MCF 10A (cell line): Measurements from ENCODE around the gene DDX10. TPM values are rescaled to one million over a fixed set of nuclear protein-coding genes. Genes with fewer than 3 reads are reported as not detected.

Experiments used
- BruUV-seq: library from RNA; stranded (reverse); fragments of 400-500 nt; replicated peaks from 2 replicates; lab custom pipeline; 2021; lab: Mats Ljungman, UMichigan
- CTCF ChIA-PET: fragments of 300-600 bp; sonication (Branson Sonifier 250); formaldehyde crosslinking; extraction: SDS; loops from one replicate; lab custom pipeline; 2021; ENCODE audit warnings: antibody characterized with exemption, inconsistent platforms; lab: Yijun Ruan, JAX
- POLR2A ChIA-PET: fragments of 300-600, 350-650 bp; sonication (Branson Sonifier 250); formaldehyde crosslinking; extraction: SDS; loops from one replicate; lab custom pipeline; 2020; ENCODE audit warnings: antibody characterized with exemption, inconsistent platforms; lab: Yijun Ruan, JAX
- DNase-seq: peaks from one replicate; pipeline ENCODE4 v3.0.0-alpha.2; 2018; ENCODE audit not compliant: unreplicated experiment
- H3K27ac Mint-ChIP-seq: one replicate; pipeline ENCODE4 v1.8.0; 2022; ENCODE audit warnings: mild to moderate bottlenecking, low read depth, mixed read lengths; ENCODE audit not compliant: unreplicated experiment
- H3K27me3 Mint-ChIP-seq: one replicate; pipeline ENCODE4 v1.8.0; 2022; ENCODE audit warnings: mixed read lengths; ENCODE audit not compliant: insufficient read depth, unreplicated experiment
- H3K36me3 Mint-ChIP-seq: one replicate; pipeline ENCODE4 v1.8.0; 2022; ENCODE audit warnings: mild to moderate bottlenecking, moderate library complexity, mixed read lengths; ENCODE audit not compliant: insufficient read depth, unreplicated experiment
- H3K4me1 Mint-ChIP-seq: one replicate; pipeline ENCODE4 v1.8.0; 2022; ENCODE audit warnings: mixed read lengths; ENCODE audit not compliant: insufficient read depth, unreplicated experiment
- H3K4me3 Mint-ChIP-seq: one replicate; pipeline ENCODE4 v1.8.0; 2022; ENCODE audit warnings: mild to moderate bottlenecking, moderate library complexity, mixed read lengths; ENCODE audit not compliant: unreplicated experiment
- H3K9me3 Mint-ChIP-seq: one replicate; pipeline ENCODE4 v1.8.0; 2022; ENCODE audit warnings: mixed read lengths; ENCODE audit not compliant: unreplicated experiment
- CTCF ChIP-seq: fragments of 200-600 bp; IDR thresholded peaks from one replicate; pipeline ENCODE4 v1.8.0; 2022; ENCODE audit warnings: antibody characterized with exemption, mild to moderate bottlenecking; ENCODE audit not compliant: unreplicated experiment
- intact Hi-C: fragments of 100-400 bp; cut with micrococcal nuclease; formaldehyde crosslinking; loops from 2 replicates; pipeline ENCODE4 v1.14.1; 2022
- total RNA-seq: library from RNA; stranded (reverse); gene quantifications from 2 replicates; pipeline ENCODE4 v1.2.3, GENCODE V29; 2022

Gene DDX10
- total RNA-seq, 1 experiment from 2014 or later, result 113 TPM

- Mint-ChIP-seq H3K9me3 (no peaks in the 10 kb centered on the region), H3K4me3 (no peak overlapping the region), H3K4me1 (peaks cover 14% of the 10 kb centered on the region), H3K27ac (no peak overlapping the region), H3K36me3 (no peaks in the 10 kb centered on the region), H3K27me3 (no peaks in the 10 kb centered on the region)
- ChIA-PET POLR2A (no interaction called here), CTCF (no interaction called here)
- DNase-seq, result no peak
- BruUV-seq, result no TSS peak
- intact Hi-C loops, result no loop called here
- no peak for TF ChIP-seq CTCF
These were observed 46.3 kb upstream of the DDX10 start for GRCh38 chr11:108618529-108618928.

- ChIA-PET CTCF (interaction anchor here (0.5 to 1.0 kb wide), 5 partner anchors 65 to 1540 kb away, joined by 3 to 4 read pairs (median 3); no protein-coding TSS in a partner anchor), POLR2A (no interaction called here)
- Mint-ChIP-seq H3K27ac (no peak overlapping the region), H3K9me3 (no peaks in the 10 kb centered on the region), H3K27me3 (no peaks in the 10 kb centered on the region), H3K4me1 (peaks cover 14% of the 10 kb centered on the region), H3K4me3 (no peak overlapping the region), H3K36me3 (no peaks in the 10 kb centered on the region)
- DNase-seq, result peak; percentile 8
- no TSS peak for BruUV-seq
- no peak for TF ChIP-seq CTCF
- intact Hi-C loops, result no loop called here
These were observed 43.7 kb upstream of the DDX10 start for GRCh38 chr11:108620958-108621772.

- CTCF ChIA-PET, result interaction anchor here (0.6 to 1.0 kb wide), 4 partner anchors 24 to 1539 kb away, joined by 3 read pairs; no protein-coding TSS in a partner anchor
- BruUV-seq, result no TSS peak
- H3K27ac Mint-ChIP-seq, result no peak overlapping the region
- intact Hi-C loops, result no loop called here
- H3K4me1 Mint-ChIP-seq, result peaks cover 6% of the 10 kb centered on the region
- no peaks in the 10 kb centered on the region for H3K27me3 Mint-ChIP-seq
- H3K9me3 Mint-ChIP-seq, result peaks cover 1% of the 10 kb centered on the region
- TF ChIP-seq CTCF, result no peak
- no peak overlapping the region for H3K4me3 Mint-ChIP-seq
- POLR2A ChIA-PET, result interaction anchor here (0.9 to 1.3 kb wide), 3 partner anchors 8 to 451 kb away, joined by 4 to 6 read pairs (median 4); no protein-coding TSS in a partner anchor
- H3K36me3 Mint-ChIP-seq, result no peaks in the 10 kb centered on the region
- no peak for DNase-seq
These were observed 42.5 kb upstream of the DDX10 start for GRCh38 chr11:108622341-108622740.

GRCh38 chr11:108624196-108624925 is 40.5 kb upstream of the DDX10 start:
- TF ChIP-seq CTCF, result no peak
- no peak for DNase-seq
- Mint-ChIP-seq H3K36me3 (no peaks in the 10 kb centered on the region), H3K27me3 (no peaks in the 10 kb centered on the region), H3K4me3 (no peak overlapping the region), H3K4me1 (peaks cover 4% of the 10 kb centered on the region), H3K9me3 (peaks cover 7% of the 10 kb centered on the region), H3K27ac (no peak overlapping the region)
- no TSS peak for BruUV-seq
- ChIA-PET POLR2A (no interaction called here), CTCF (no interaction called here)
- intact Hi-C loops, result no loop called here
